HG02763 (cell line): ENCODE results near the gene CLNK.
A peak's percentile ranks its signal among the peaks of the same experiment; 100 is the strongest.

Experiments
- ATAC-seq: cut with Tn5 transposase; IDR thresholded peaks from one replicate; pipeline ENCODE4 v1.9.1; 2021; ENCODE audit warnings: mild to moderate bottlenecking, moderate library complexity; ENCODE audit not compliant: unreplicated experiment

Gene CLNK

DNA sequence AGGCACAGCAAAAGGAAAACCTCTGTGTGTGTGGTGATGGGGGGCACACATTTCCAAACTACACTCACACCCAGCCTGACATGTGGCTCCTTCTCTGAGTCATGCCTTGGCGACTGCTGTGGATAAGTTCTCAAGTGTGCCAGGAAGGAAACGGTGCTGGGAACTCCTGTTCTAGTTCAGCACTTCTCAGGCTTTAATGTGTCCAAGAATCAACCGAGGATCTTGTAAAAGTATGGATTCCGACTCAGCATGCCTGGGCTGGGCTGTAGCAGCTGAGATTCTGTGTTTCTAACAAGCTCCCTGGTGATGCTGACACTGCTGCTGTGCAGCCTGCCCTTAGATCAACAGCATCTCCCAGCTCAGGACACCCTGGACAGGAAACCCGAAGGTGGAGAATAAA, 20.2 kb downstream of the CLNK start:
- ATAC-seq, result no peak

GRCh38 chr4:10662937-10663336, 21.6 kb downstream of the CLNK start:
- ATAC-seq, result no peak

GRCh38 chr4:10661047-10661446, 23.5 kb downstream of the CLNK start:
- ATAC-seq, result no peak

- no peak for ATAC-seq
These were observed 25.3 kb downstream of the CLNK start for GRCh38 chr4:10659251-10659650.

DNA sequence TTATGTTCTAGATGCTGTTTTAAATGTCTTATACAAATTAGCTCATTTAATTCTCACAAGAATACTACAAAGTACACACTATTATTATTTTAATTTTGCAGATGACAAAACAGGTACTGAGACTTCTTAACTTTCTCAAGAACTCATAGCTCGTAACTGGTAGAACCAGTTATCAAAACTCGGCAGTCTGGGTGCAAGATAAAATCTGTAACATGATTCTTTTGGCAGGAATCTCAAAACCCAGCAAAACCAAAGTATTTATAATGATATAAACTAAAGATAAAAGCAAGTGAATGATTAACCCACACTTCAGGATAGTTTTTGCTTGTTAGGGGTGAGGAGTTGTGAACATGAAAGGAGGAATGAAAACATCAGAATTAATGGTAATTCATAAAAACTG, 27.6 kb downstream of the CLNK start:
- ATAC-seq, result no peak

DNA sequence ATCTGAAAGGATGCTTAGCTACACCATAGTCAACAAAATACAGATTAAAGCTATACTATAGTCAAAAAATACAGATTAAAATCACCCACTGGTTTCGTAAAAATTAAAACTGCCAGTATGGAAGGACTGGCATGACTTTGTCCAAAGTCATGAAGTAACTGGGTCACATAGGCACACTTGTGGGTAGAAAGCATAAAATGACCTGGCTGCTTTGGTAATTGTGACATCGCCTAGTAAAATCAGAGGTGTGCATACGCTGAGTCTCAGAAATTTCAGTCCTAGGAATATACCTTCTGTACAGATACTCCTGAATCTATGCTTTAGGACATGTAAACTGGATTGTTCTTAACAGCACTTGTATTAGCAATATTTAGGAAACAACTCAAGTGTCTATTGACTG, 28.1 kb downstream of the CLNK start:
- ATAC-seq, result no peak

DNA sequence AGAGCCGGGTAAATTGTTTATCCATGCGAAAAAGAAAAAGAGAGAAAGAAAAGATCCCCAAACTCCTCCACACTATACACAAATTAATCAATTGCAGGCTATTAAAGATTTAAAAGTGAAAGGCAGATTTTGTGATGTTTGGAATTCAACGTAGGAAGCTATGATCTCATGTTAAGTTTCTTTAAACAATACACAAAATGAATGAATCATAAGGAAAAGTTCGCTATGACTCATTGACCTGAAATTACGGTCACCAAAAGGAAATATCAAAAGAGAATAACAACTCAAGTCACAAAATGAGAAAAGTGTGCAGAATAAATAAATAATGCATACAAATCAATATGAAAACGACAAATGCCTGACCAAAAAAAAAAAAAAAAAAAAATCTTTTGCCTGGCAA, 28.6 kb downstream of the CLNK start:
- ATAC-seq, result no peak

DNA sequence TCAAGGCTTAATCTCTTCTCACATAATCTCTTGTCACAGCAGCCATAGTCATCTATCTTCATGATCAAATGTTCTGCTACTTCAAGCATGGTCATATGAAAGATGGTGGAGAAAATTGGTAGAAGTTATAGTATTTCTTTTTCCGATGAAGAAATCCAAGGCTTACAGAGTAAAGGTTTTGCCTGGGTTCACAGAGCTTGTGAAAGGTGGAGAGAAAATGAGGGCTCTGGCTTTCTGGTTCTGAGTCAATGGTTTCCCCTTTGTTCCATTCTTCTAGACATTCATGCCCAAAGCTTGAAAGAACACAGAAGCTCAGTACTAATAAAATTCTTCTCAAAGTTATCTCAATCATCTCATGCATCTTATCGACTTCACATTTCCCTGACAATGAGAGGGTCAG, 36.1 kb downstream of the CLNK start:
- ATAC-seq, result no peak

- no peak for ATAC-seq
These were observed 36.7 kb downstream of the CLNK start for GRCh38 chr4:10647846-10648245.

- no peak for ATAC-seq
These were observed 40.8 kb downstream of the CLNK start for GRCh38 chr4:10643600-10644425.

DNA sequence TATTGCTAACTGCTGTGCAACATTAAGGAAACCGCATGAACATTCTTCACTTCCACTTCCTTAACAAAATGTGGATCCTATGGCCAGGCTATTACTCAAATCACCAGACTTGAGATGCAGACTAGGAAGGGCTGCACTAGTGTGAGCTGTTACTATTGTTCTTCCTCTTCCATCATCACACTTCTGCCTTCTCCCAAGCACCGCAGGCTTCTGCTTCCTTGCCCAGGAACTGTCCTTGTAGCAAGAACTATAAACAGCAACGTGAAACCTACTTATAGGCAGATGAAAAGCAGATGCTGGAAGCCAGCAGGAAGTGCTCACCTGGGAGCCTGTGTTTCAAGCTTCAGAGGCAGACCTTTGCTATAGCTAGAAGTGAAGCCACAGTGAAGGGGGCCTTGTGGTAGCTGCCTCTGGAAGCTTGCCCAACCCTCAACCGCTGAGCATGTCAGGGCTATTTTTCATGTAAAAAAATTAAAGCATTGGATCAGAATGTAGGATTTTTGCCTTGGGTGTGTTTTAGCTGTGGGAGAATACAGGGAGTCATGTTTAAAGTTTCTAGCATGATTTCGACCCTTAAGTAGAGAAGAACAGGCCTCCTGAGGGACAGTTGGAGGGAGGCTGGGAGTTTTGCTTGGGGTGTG, 43.9 kb downstream of the CLNK start:
- ATAC-seq, result no peak

- no peak for ATAC-seq
These were observed 44.9 kb downstream of the CLNK start for GRCh38 chr4:10639664-10640063.

DNA sequence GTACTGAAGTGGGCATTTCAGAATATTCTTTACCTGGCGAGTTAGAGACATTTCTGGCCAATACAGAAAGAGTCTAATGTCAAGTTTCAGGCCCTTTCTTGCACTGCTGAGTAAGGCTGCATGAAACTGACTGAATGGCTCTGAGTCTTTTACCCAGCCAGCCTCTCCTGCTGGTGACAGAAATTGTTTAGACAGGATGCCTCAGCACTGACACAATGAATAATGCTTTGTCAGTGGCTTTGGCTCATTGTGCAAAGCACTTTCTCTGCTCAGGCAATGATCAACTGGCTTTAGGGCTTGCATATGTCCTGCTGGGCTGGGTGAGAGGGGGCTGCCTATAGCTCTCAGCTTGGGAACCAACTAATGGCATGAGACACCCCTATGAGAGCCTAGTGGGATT, 45.5 kb downstream of the CLNK start:
- no peak for ATAC-seq

DNA sequence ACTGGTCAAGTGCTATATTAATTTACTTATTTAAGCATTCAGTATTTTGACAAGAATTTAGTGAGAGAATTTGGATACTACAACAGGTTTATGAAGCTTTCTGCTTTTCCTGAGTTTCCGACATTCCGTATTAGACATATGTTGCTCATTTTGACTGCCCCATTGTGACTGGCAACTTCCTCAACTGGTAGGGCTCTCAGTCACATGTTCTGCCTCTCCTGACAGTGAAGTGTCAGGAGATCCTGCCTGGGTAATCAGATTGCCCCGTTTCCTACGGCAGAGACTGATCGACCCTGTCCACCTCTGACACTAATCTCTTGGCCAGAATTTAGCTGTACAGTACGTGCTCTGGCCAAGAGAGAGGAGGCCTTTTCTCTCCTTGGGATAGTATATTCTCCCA, 49.5 kb downstream of the CLNK start:
- no peak for ATAC-seq

DNA sequence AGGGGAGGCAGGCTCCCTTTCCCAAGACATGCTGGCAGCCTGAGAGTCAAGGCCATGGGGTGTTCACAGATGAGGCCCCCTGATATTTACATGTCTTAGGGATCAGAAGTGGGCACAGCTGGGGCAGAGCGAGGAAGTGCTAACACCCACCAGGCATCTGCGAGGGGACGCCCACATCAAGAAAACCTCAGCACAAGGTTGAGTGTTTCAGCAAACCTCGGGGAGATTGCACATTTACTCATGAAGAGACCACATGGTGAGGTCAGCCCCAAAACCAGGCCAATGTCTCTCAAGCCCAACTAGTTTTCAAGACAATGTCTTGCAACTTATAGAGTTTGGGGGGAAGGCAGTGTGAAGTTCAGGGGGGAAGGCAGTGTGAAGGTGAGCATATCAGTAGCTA, 55.2 kb downstream of the CLNK start:
- ATAC-seq, result peak; percentile 54

DNA sequence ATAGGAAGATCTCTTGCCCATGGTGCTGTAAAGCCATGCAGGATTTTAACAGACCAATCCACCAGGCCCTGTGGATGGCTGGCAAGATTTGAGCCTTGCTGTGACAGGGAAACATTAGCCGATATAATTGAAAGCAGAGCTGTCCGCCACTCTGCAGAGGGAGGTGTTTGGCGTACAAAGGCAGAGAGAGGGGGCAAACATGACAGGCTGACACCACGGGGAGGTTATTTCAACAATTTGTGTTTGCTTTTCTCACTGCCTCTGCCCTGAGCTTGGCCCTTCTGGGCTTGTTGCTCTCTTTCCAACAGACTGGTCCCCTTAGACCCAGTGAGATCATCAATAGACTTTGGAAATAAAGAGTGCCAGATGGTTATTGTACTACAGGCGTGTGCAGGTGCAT, 59.4 kb downstream of the CLNK start:
- ATAC-seq, result no peak

DNA sequence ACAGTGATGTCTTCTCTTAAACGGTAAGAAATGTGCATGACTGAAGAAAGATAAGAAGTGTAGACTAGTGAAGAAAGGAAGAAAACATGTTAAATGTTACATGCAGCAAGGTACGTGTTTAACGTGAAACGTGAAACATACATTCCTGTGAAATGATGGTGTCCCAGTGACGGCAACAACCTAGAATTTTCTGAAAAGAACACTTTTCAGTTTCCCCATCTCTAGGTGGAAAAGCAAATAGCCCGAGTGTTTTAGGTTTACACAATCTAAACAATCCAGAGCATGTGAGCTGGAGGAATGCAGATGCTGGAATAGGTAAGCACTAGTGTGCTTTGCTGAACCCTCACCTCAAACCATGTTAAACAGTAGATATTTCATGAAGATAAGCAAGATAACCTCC, 60.7 kb downstream of the CLNK start:
- no peak for ATAC-seq

- ATAC-seq, result no peak
These were observed 61.3 kb downstream of the CLNK start for GRCh38 chr4:10623241-10623640.

- peak; percentile 74 for ATAC-seq
These were observed 61.8 kb downstream of the CLNK start for GRCh38 chr4:10622728-10623127.

- ATAC-seq, result no peak
These were observed 63.6 kb downstream of the CLNK start for GRCh38 chr4:10620935-10621488.

GRCh38 chr4:10619855-10620254, 64.7 kb downstream of the CLNK start:
- no peak for ATAC-seq

DNA sequence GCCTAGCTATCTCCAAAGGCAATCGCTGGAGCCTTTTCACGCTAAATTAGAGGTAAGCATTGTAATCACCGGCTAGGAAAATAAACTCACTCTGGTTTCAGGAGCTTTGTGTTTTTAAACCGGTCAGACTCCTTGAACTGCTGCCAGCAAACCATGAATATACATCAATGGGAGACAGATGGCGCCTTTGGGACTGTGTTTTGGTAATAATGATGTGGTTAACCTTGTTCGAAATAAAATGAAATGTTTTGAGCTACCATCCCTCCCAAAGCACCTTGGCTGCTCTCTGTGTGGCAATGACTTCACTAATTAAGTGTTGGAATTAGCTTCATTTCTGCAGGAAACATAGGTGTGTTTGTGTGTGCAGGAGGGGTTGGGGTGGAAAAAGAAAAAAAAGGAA, 65.3 kb downstream of the CLNK start:
- ATAC-seq, result no peak
